ENCODE data around the gene ABHD17C. TPM values are rescaled to one million over a fixed set of nuclear protein-coding genes. Genes with fewer than 3 reads are reported as not detected.

Gene ABHD17C
- total and polyA plus RNA-seq, 2 of the 8 experiments (the other 6 are each of a cell fraction or from before 2014, with no cell fraction given), result 20.2 to 29.8 TPM

- H2BK5ac ChIP-seq (ENCODE audit: low read depth, low read length), result no peak overlapping the region
- WGBS, 2 experiments (ENCODE audit: extremely low coverage in 1 of 2, insufficient coverage in 1 of 2, insufficient read length in 1 of 2, insufficient replicate concordance in 2 of 2, low coverage in 1 of 2, low lambda C conversion rate in 2 of 2, missing lambda C conversion rate in 1 of 2), result 69% methylated on average over 16 of the region's 16 CpGs; no CpG with 5 or more reads in 1 of the 2 experiments
- no peak overlapping the region for H4K8ac ChIP-seq (ENCODE audit: extremely low read depth, insufficient read depth, low read length)
- H3K4me3 ChIP-seq (ENCODE audit: extremely low read depth in 1 of 4, insufficient read depth in 2 of 4, low read depth in 3 of 4, low read length in 4 of 4), result no peak overlapping the region
- H2AFZ ChIP-seq (ENCODE audit: low read length), result no peak overlapping the region
- no peak overlapping the region for H3K9ac ChIP-seq (replicated peaks in 1 of 4; ENCODE audit: extremely low read depth in 1 of 4, low read depth in 3 of 4, low read length in 3 of 4)
- no peak overlapping the region for H3K14ac ChIP-seq (ENCODE audit: insufficient read length)
- H2BK15ac ChIP-seq (ENCODE audit: low read length), result no peak overlapping the region
- H3K23ac ChIP-seq (ENCODE audit: insufficient read length), result no peak overlapping the region
- no peak overlapping the region for H2AK5ac ChIP-seq (ENCODE audit: low read depth, low read length)
- no peak overlapping the region for H3K4ac ChIP-seq (replicated peaks; ENCODE audit: insufficient read length, low read depth, low read length)
- TF ChIP-seq RAD21 (IDR thresholded peaks at IDR 0.05 in 1 of 2, conservative IDR thresholded peaks at IDR 0.05 in 1 of 2; ENCODE audit: low read depth in 2 of 2, low read length in 2 of 2) (peak; percentile 57 to 61), TEAD4 (IDR thresholded peaks at IDR 0.05; ENCODE audit: low read depth, low read length) (no peak), KDM1A (IDR thresholded peaks at IDR 0.05; ENCODE audit: borderline replicate concordance, low read length) (no peak), BRCA1 (IDR thresholded peaks at IDR 0.05; ENCODE audit: low read depth, low read length) (no peak), EGR1 (IDR thresholded peaks at IDR 0.05; ENCODE audit: borderline replicate concordance, low read depth, low read length) (no peak), RXRA (IDR thresholded peaks at IDR 0.05; ENCODE audit: insufficient read depth, low read depth, low read length) (no peak)
- TF ChIP-seq, protein P1, sequence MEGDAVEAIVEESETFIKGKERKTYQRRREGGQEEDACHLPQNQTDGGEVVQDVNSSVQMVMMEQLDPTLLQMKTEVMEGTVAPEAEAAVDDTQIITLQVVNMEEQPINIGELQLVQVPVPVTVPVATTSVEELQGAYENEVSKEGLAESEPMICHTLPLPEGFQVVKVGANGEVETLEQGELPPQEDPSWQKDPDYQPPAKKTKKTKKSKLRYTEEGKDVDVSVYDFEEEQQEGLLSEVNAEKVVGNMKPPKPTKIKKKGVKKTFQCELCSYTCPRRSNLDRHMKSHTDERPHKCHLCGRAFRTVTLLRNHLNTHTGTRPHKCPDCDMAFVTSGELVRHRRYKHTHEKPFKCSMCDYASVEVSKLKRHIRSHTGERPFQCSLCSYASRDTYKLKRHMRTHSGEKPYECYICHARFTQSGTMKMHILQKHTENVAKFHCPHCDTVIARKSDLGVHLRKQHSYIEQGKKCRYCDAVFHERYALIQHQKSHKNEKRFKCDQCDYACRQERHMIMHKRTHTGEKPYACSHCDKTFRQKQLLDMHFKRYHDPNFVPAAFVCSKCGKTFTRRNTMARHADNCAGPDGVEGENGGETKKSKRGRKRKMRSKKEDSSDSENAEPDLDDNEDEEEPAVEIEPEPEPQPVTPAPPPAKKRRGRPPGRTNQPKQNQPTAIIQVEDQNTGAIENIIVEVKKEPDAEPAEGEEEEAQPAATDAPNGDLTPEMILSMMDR (IDR thresholded peaks at IDR 0.05; ENCODE audit: control extremely low read depth in 1 of 3, insufficient read depth in 1 of 3, low read depth in 1 of 3, low read length in 3 of 3), result peak; percentile 33 to 60 (median 48)
- TF ChIP-seq, protein P2, sequence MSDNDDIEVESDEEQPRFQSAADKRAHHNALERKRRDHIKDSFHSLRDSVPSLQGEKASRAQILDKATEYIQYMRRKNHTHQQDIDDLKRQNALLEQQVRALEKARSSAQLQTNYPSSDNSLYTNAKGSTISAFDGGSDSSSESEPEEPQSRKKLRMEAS (IDR thresholded peaks at IDR 0.05), result no peak
- no peaks in the 10 kb centered on the region for H3K27me3 ChIP-seq (replicated peaks in 1 of 4; ENCODE audit: control insufficient read depth in 3 of 4, extremely low read depth in 1 of 4, insufficient read depth in 3 of 4, low read length in 3 of 4)
- peaks cover 0 to 2% of the 10 kb centered on the region in 2 experiments for H4K20me1 ChIP-seq (replicated peaks in 1 of 2; ENCODE audit: control insufficient read depth in 1 of 2, insufficient read depth in 2 of 2, low read length in 2 of 2)
- no peak for DNase-seq (ENCODE audit: low read depth in 1 of 2, low spot score in 2 of 2)
- no peak overlapping the region for H3K56ac ChIP-seq (replicated peaks; ENCODE audit: insufficient read length, low read depth, low read length)
- no peaks in the 10 kb centered on the region for H3K23me2 ChIP-seq (ENCODE audit: low read depth, low read length)
- H3K4me2 ChIP-seq (ENCODE audit: insufficient read depth in 1 of 2, low read depth in 2 of 2, low read length in 2 of 2), result no peak overlapping the region
- H4K5ac ChIP-seq (ENCODE audit: insufficient read length, low read depth, low read length), result no peak overlapping the region
- ChIA-PET POLR2A (ENCODE audit: partially characterized antibody) (no interaction called here), CTCF (ENCODE audit: partially characterized antibody) (interaction anchor here (1.1 to 1.7 kb wide), 2 partner anchors 29 to 180 kb away, joined by 4 to 7 read pairs; no protein-coding TSS in a partner anchor)
- peaks cover 0 to 2% (median 0%) of the 10 kb centered on the region in 4 experiments; a peak in 1 of 8 replicates for H3K36me3 ChIP-seq (ENCODE audit: control insufficient read depth in 2 of 4, insufficient read depth in 4 of 4, low read length in 3 of 4)
- H3K9me3 ChIP-seq (ENCODE audit: insufficient read depth in 2 of 2, low read depth in 1 of 2, low read length in 1 of 2), result no peaks in the 10 kb centered on the region
- no peak overlapping the region for H3K27ac ChIP-seq (ENCODE audit: low read depth, low read length)
- H4K91ac ChIP-seq (replicated peaks; ENCODE audit: insufficient read length, low read length), result no peak overlapping the region
- H2BK12ac ChIP-seq (ENCODE audit: low read depth, low read length), result no peak overlapping the region
- no peaks in the 10 kb centered on the region for H3K79me2 ChIP-seq (ENCODE audit: control insufficient read depth in 1 of 2, insufficient read depth in 2 of 2, low read length in 2 of 2)
- H2BK20ac ChIP-seq (ENCODE audit: low read length), result no peak overlapping the region
- no peak overlapping the region for H2BK120ac ChIP-seq (replicated peaks; ENCODE audit: low read depth, low read length)
- H3K18ac ChIP-seq (ENCODE audit: extremely low read depth, low read length), result peak overlapping the region; percentile 34
- no peaks in the 10 kb centered on the region; the same call in 1 of the 2 replicates for H3K79me1 ChIP-seq (ENCODE audit: low read depth, low read length)
- no peak for FAIRE-seq
- H3K4me1 ChIP-seq (replicated peaks in 1 of 4; ENCODE audit: control insufficient read depth in 3 of 4, insufficient read depth in 4 of 4, low read length in 3 of 4), result peaks cover 0 to 9% (median 6%) of the 10 kb centered on the region in 4 experiments; a peak in 4 of 7 replicates
Observed at GRCh38 chr15:80747317-80748053, 52.4 kb downstream of the ABHD17C start.

Data from H1 (cell line).